ENCODE measurements around the gene MEMO1. TPM values are rescaled to one million over a fixed set of nuclear protein-coding genes. Genes with fewer than 3 reads are reported as not detected.

Gene MEMO1
- total RNA-seq, 2 donors from 2014 or later: 51.0 to 56.6 TPM

GRCh38 chr2:31835450-31835849, 175.4 kb downstream of the MEMO1 start:
- Mint-ChIP-seq H3K9me3 (peaks cover 0 to 6% of the 10 kb centered on the region in 2 donors), H3K36me3 (no peaks in the 10 kb centered on the region), H3K27ac (no peak overlapping the region)
- ATAC-seq: no peak
- DNase-seq (ENCODE audit: low spot score in 2 of 2): no peak

GRCh38 chr2:31832363-31832762, 178.4 kb downstream of the MEMO1 start:
- Mint-ChIP-seq H3K36me3 (no peaks in the 10 kb centered on the region), H3K9me3 (peaks cover 8 to 19% of the 10 kb centered on the region in 2 donors), H3K27ac (no peak overlapping the region)
- DNase-seq (ENCODE audit: low spot score in 2 of 2): no peak
- ATAC-seq: peak; percentile 22 to 63

- ATAC-seq: no peak
- H3K36me3 Mint-ChIP-seq: no peaks in the 10 kb centered on the region
- H3K9me3 Mint-ChIP-seq: peaks cover 8 to 20% of the 10 kb centered on the region in 2 donors
- DNase-seq (ENCODE audit: low spot score in 2 of 2): no peak
- H3K27ac Mint-ChIP-seq: no peak overlapping the region
Observed at GRCh38 chr2:31831585-31831984, 179.2 kb downstream of the MEMO1 start.

GRCh38 chr2:31828891-31829290, 181.9 kb downstream of the MEMO1 start:
- DNase-seq (ENCODE audit: low spot score in 2 of 2): no peak
- H3K27ac Mint-ChIP-seq: no peak overlapping the region
- H3K36me3 Mint-ChIP-seq: no peaks in the 10 kb centered on the region

GRCh38 chr2:31823558-31823957, 187.2 kb downstream of the MEMO1 start:
- H3K27ac Mint-ChIP-seq: no peak overlapping the region
- DNase-seq (ENCODE audit: low spot score in 2 of 2): no peak
- no peak for ATAC-seq
- peaks cover 9 to 11% of the 10 kb centered on the region in 2 donors for H3K36me3 Mint-ChIP-seq
- H3K9me3 Mint-ChIP-seq: peaks cover 23 to 29% of the 10 kb centered on the region in 2 donors

More at GRCh38 chr2:31828891-31829290, 181.9 kb downstream of the MEMO1 start:
- peaks cover 14 to 20% of the 10 kb centered on the region in 2 donors for H3K9me3 Mint-ChIP-seq
- no peak for ATAC-seq

- Mint-ChIP-seq H3K27ac (no peak overlapping the region), H3K9me3 (peaks cover 18 to 29% of the 10 kb centered on the region in 2 donors), H3K36me3 (peaks cover 9 to 11% of the 10 kb centered on the region in 2 donors)
- ATAC-seq: no peak
- DNase-seq (ENCODE audit: low spot score in 2 of 2): no peak
Observed at GRCh38 chr2:31822587-31822986, 188.2 kb downstream of the MEMO1 start.

Other genes starting within 250 kb of the MEMO1 start
- gene DPY30, start 28.8 kb upstream of the MEMO1 start, total RNA-seq: 10 to 100 TPM; 63.1 to 66.8 TPM
- 10 to 100 TPM; 15.8 to 16.3 TPM for gene SPAST, start 52.5 kb upstream of the MEMO1 start, total RNA-seq
- gene SLC30A6, start 154.9 kb upstream of the MEMO1 start, total RNA-seq: 10 to 100 TPM; 11.5 to 19.1 TPM